ENCODE data around the gene SBK1. TPM values are rescaled to one million over a fixed set of nuclear protein-coding genes. Genes with fewer than 3 reads are reported as not detected.

Gene SBK1
- total and polyA plus RNA-seq, 2 experiments from 2014 or later, result 4.2 to 9.7 TPM

DNA sequence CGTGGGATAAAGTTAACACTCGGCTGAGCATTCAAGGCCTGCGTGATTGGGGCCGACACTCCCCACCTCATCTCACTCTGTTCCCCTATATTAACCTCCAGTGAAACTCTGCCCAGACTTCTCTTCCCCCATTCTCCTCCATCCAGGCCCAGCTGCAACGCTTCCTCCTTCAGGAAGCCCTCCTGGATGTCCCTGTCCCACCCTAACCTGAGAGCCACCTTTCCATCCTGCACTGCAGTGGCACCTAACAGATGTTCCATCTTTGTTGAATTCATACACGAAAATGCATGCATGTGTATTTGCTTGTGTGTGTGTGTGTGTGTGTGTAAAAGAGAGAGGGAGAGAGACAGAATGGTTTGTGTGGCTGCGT, 32.6 kb upstream of the SBK1 start:
- Histone ChIP-seq H3K36me3 (replicated peaks; ENCODE audit: insufficient read depth, low read depth) (no peaks in the 10 kb centered on the region), H3K4me3 (no peak overlapping the region), H3K27me3 (no peaks in the 10 kb centered on the region), H3K79me2 (no peaks in the 10 kb centered on the region), H2AFZ (no peak overlapping the region), H4K20me1 (ENCODE audit: insufficient read depth, poor library complexity, severe bottlenecking) (no peaks in the 10 kb centered on the region), H3K27ac (no peak overlapping the region), H3K9me2 (replicated peaks; ENCODE audit: insufficient read depth) (no peaks in the 10 kb centered on the region), H3K9me3 (ENCODE audit: low read depth) (no peaks in the 10 kb centered on the region), H3K4me1 (ENCODE audit: insufficient read depth) (no peaks in the 10 kb centered on the region), H3K4me2 (no peak overlapping the region)
- TF ChIP-seq EZH2 (IDR thresholded peaks at IDR 0.05; ENCODE audit: borderline replicate concordance) (no peak), EZH2phosphoT487 (IDR thresholded peaks at IDR 0.05; ENCODE audit: low read depth, severe bottlenecking, unreplicated experiment) (no peak), CTCF (IDR thresholded peaks at IDR 0.05; ENCODE audit: poor library complexity) (no peak)
- DNase-seq (ENCODE audit: low spot score), result no peak
- 90% methylated on average over 7 of the region's 7 CpGs for WGBS (ENCODE audit: low lambda C conversion rate, missing lambda C conversion rate)

DNA sequence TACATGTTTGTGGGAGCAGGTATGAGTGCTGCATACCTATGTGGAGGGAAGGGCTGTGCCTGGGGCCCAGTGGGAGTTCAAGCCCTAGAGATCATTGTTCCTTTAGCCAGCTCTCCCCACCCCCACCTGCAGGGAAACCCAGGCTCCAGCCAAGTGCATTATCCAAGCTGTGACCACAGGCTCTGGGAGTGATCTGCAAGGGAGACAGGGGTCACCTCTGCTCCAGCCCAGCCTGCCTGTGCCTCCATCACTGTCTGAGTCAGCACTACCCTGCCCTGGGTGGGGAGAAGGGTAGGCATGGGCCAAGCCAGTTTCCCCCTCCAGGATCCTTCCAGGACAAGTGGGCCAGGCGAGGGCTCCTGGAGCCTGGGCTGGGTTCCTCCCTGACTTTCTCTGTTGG, 32.1 kb upstream of the SBK1 start:
- H3K9me3 ChIP-seq (ENCODE audit: low read depth), result no peaks in the 10 kb centered on the region
- H3K36me3 ChIP-seq (replicated peaks; ENCODE audit: insufficient read depth, low read depth), result no peaks in the 10 kb centered on the region
- no peak overlapping the region for H3K4me3 ChIP-seq
- H3K27ac ChIP-seq, result no peak overlapping the region
- H3K9me2 ChIP-seq (replicated peaks; ENCODE audit: insufficient read depth), result no peaks in the 10 kb centered on the region
- DNase-seq (ENCODE audit: low spot score), result no peak
- no peaks in the 10 kb centered on the region for H3K4me1 ChIP-seq (ENCODE audit: insufficient read depth)
- TF ChIP-seq EZH2 (IDR thresholded peaks at IDR 0.05; ENCODE audit: borderline replicate concordance) (no peak), EZH2phosphoT487 (IDR thresholded peaks at IDR 0.05; ENCODE audit: low read depth, severe bottlenecking, unreplicated experiment) (no peak), CTCF (IDR thresholded peaks at IDR 0.05; ENCODE audit: poor library complexity) (no peak)
- H3K79me2 ChIP-seq, result no peaks in the 10 kb centered on the region
- H3K27me3 ChIP-seq, result no peaks in the 10 kb centered on the region
- H2AFZ ChIP-seq, result no peak overlapping the region
- H3K4me2 ChIP-seq, result no peak overlapping the region
- 79% methylated on average over 1 of the region's 1 CpG for WGBS (ENCODE audit: low lambda C conversion rate, missing lambda C conversion rate)
- H4K20me1 ChIP-seq (ENCODE audit: insufficient read depth, poor library complexity, severe bottlenecking), result no peaks in the 10 kb centered on the region

- no peak overlapping the region for H3K27ac ChIP-seq
- no peaks in the 10 kb centered on the region for H4K20me1 ChIP-seq (ENCODE audit: insufficient read depth, poor library complexity, severe bottlenecking)
- no peaks in the 10 kb centered on the region for H3K4me1 ChIP-seq (ENCODE audit: insufficient read depth)
- no peaks in the 10 kb centered on the region for H3K79me2 ChIP-seq
- 56% methylated on average over 2 of the region's 4 CpGs for WGBS (ENCODE audit: low lambda C conversion rate, missing lambda C conversion rate)
- H3K9me2 ChIP-seq (replicated peaks; ENCODE audit: insufficient read depth), result no peaks in the 10 kb centered on the region
- TF ChIP-seq CTCF (IDR thresholded peaks at IDR 0.05; ENCODE audit: poor library complexity) (no peak), EZH2phosphoT487 (IDR thresholded peaks at IDR 0.05; ENCODE audit: low read depth, severe bottlenecking, unreplicated experiment) (no peak), EZH2 (IDR thresholded peaks at IDR 0.05; ENCODE audit: borderline replicate concordance) (no peak)
- H3K4me3 ChIP-seq, result no peak overlapping the region
- no peaks in the 10 kb centered on the region for H3K27me3 ChIP-seq
- H3K4me2 ChIP-seq, result no peak overlapping the region
- no peak overlapping the region for H2AFZ ChIP-seq
- no peaks in the 10 kb centered on the region for H3K36me3 ChIP-seq (replicated peaks; ENCODE audit: insufficient read depth, low read depth)
- DNase-seq (ENCODE audit: low spot score), result no peak
- H3K9me3 ChIP-seq (ENCODE audit: low read depth), result no peaks in the 10 kb centered on the region
Observed at GRCh38 chr16:28261942-28262341, 30.4 kb upstream of the SBK1 start.

DNA sequence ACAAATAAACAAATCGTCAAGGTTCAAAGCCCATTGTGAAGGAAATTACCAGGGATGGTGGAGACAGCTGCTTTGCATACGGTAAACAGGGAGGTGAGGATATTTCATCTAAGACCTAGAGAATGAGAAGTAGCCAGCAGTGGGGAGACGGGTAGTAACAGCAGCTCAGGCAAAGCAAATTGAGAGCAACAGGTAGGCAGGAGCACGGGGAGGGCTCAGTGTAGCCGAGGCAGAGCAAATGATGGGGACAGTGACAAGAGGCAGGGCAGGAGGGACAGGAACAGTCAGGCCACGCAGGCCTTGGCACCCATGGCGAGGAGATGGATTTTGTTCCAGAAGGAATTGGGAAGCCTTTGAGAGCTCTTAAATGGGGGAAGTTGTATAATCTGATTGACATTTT, 29.0 kb upstream of the SBK1 start:
- WGBS (ENCODE audit: low lambda C conversion rate, missing lambda C conversion rate), result 68% methylated on average over 6 of the region's 7 CpGs
- Histone ChIP-seq H3K4me3 (no peak overlapping the region), H4K20me1 (ENCODE audit: insufficient read depth, poor library complexity, severe bottlenecking) (no peaks in the 10 kb centered on the region), H3K36me3 (replicated peaks; ENCODE audit: insufficient read depth, low read depth) (no peaks in the 10 kb centered on the region), H3K27me3 (no peaks in the 10 kb centered on the region), H3K9me3 (ENCODE audit: low read depth) (no peaks in the 10 kb centered on the region), H3K27ac (no peak overlapping the region), H3K4me1 (ENCODE audit: insufficient read depth) (no peaks in the 10 kb centered on the region), H2AFZ (no peak overlapping the region), H3K9me2 (replicated peaks; ENCODE audit: insufficient read depth) (no peaks in the 10 kb centered on the region), H3K4me2 (no peak overlapping the region), H3K79me2 (no peaks in the 10 kb centered on the region)
- TF ChIP-seq EZH2phosphoT487 (IDR thresholded peaks at IDR 0.05; ENCODE audit: low read depth, severe bottlenecking, unreplicated experiment), result no peak
- TF ChIP-seq CTCF (IDR thresholded peaks at IDR 0.05; ENCODE audit: poor library complexity), result no peak
- no peak for TF ChIP-seq EZH2 (IDR thresholded peaks at IDR 0.05; ENCODE audit: borderline replicate concordance)
- no peak for DNase-seq (ENCODE audit: low spot score)
